Parathyroid adenoma (tissue), 2 donors: ENCODE data around the gene RUFY3.
A peak's percentile ranks its signal among the peaks of the same experiment; 100 is the strongest.
"Not testable (repeated sequence)": the region's sequence is repeated elsewhere in the genome, so short reads cannot be mapped to it uniquely, and the experiment has no call there.

Experiments used
- H2AFZ ChIP-seq: fragments of 300-600 bp; sonication (generic); one replicate; pipeline ENCODE4 v1.7.0; 2017; ENCODE audit warnings: antibody characterized with exemption, mild to moderate bottlenecking
- H3K27ac ChIP-seq: fragments of 300-600 bp; sonication (generic); one replicate; pipeline ENCODE4 v1.7.0; 2017
- H3K27me3 ChIP-seq: fragments of 300-600 bp; sonication (generic); one replicate; pipeline ENCODE4 v1.7.0; 2017; ENCODE audit warnings: low read length; ENCODE audit not compliant: control insufficient read depth, insufficient read depth
- H3K36me3 ChIP-seq: fragments of 300-600 bp; sonication (generic); one replicate; pipeline ENCODE4 v1.7.0; 2017; ENCODE audit warnings: low read length; ENCODE audit not compliant: control insufficient read depth, insufficient read depth
- H3K4me1 ChIP-seq: fragments of 300-600 bp; sonication (generic); one replicate; pipeline ENCODE4 v1.7.0; 2017; ENCODE audit warnings: control low read depth
- H3K4me2 ChIP-seq: fragments of 300-600 bp; sonication (generic); one replicate; pipeline ENCODE4 v1.7.0; 2017; ENCODE audit warnings: low read length
- H3K4me3 ChIP-seq: fragments of 300-600 bp; sonication (generic); one replicate; pipeline ENCODE4 v1.7.0; 2017; ENCODE audit warnings: low read depth, low read length
- H3K79me2 ChIP-seq: fragments of 300-600 bp; sonication (generic); one replicate; pipeline ENCODE4 v1.7.0; 2017; ENCODE audit warnings: control low read depth
- H3K9ac ChIP-seq: fragments of 300-600 bp; sonication (generic); one replicate; pipeline ENCODE4 v1.7.0; 2017; ENCODE audit warnings: mild to moderate bottlenecking
- H3K9me3 ChIP-seq: fragments of 300-600 bp; sonication (generic); one replicate; pipeline ENCODE4 v1.7.0; 2017; ENCODE audit warnings: low read length; ENCODE audit not compliant: control insufficient read depth
- CTCF ChIP-seq: fragments of 300-600 bp; sonication (generic); IDR thresholded peaks from one replicate; pipeline ENCODE4 v1.7.0; 2017; ENCODE audit warnings: antibody characterized with exemption, mild to moderate bottlenecking
- donor health status: primary hyperparathyroidism.

RUFY3 gene

GRCh38 chr4:70701271-70701670 lies 20.5 kb upstream of the RUFY3 start:
- H3K27me3 ChIP-seq = no peaks in the 10 kb centered on the region
- no peaks in the 10 kb centered on the region for H3K79me2 ChIP-seq
- no peak overlapping the region for H3K27ac ChIP-seq
- no peak overlapping the region for H2AFZ ChIP-seq
- H3K4me3 ChIP-seq = no peak overlapping the region
- no peak overlapping the region for H3K4me2 ChIP-seq
- H3K36me3 ChIP-seq = no peaks in the 10 kb centered on the region
- H3K9me3 ChIP-seq = no peaks in the 10 kb centered on the region
- TF ChIP-seq CTCF = no peak
- no peak overlapping the region for H3K9ac ChIP-seq
- H3K4me1 ChIP-seq = peaks cover 3% of the 10 kb centered on the region

- H3K36me3 ChIP-seq, H3K27ac ChIP-seq, H3K27me3 ChIP-seq, H3K4me3 ChIP-seq, H3K9me3 ChIP-seq, H2AFZ ChIP-seq, H3K4me2 ChIP-seq, H3K9ac ChIP-seq, H3K4me1 ChIP-seq, H3K79me2 ChIP-seq: not testable (repeated sequence)
These were observed 19.2 kb upstream of the RUFY3 start for GRCh38 chr4:70702592-70702991.

- Histone ChIP-seq H2AFZ (peak overlapping the region; percentile 95), H3K27ac (peak overlapping the region; percentile 91)
- no peak for TF ChIP-seq CTCF
These were observed 18.0 kb upstream of the RUFY3 start for GRCh38 chr4:70703619-70704214.

GRCh38 chr4:70704215-70704930 lies 17.4 kb upstream of the RUFY3 start:
- no peaks in the 10 kb centered on the region for H3K36me3 ChIP-seq
- no peaks in the 10 kb centered on the region for H3K27me3 ChIP-seq
- peak; percentile 24 for TF ChIP-seq CTCF
- H3K4me2 ChIP-seq = peak overlapping the region; percentile 68
- no peaks in the 10 kb centered on the region for H3K9me3 ChIP-seq
- peaks cover 9% of the 10 kb centered on the region for H3K4me1 ChIP-seq
- no peaks in the 10 kb centered on the region for H3K79me2 ChIP-seq
- H3K27ac ChIP-seq = peak overlapping the region; percentile 91
- H3K9ac ChIP-seq = no peak overlapping the region
- peak overlapping the region; percentile 95 for H2AFZ ChIP-seq
- peak overlapping the region; percentile 58 for H3K4me3 ChIP-seq

More at GRCh38 chr4:70703619-70704214, 18.0 kb upstream of the RUFY3 start:
- Histone ChIP-seq H3K4me2 (peak overlapping the region; percentile 68), H3K4me1 (peaks cover 9% of the 10 kb centered on the region), H3K36me3 (no peaks in the 10 kb centered on the region), H3K4me3 (peak overlapping the region; percentile 58), H3K79me2 (no peaks in the 10 kb centered on the region), H3K9ac (no peak overlapping the region), H3K9me3 (no peaks in the 10 kb centered on the region), H3K27me3 (no peaks in the 10 kb centered on the region)

GRCh38 chr4:70704931-70705182 lies 16.9 kb upstream of the RUFY3 start:
- Histone ChIP-seq H2AFZ (peak overlapping the region; percentile 95), H3K9me3 (no peaks in the 10 kb centered on the region), H3K4me3 (peak overlapping the region; percentile 58), H3K27me3 (no peaks in the 10 kb centered on the region), H3K4me1 (peaks cover 9% of the 10 kb centered on the region), H3K4me2 (peak overlapping the region; percentile 67), H3K9ac (no peak overlapping the region), H3K27ac (peak overlapping the region; percentile 91), H3K36me3 (no peaks in the 10 kb centered on the region), H3K79me2 (no peaks in the 10 kb centered on the region)
- no peak for TF ChIP-seq CTCF
